OCI-M1 (cell line): ENCODE results near the gene GATA1.
"Not testable (repeated sequence)": the region's sequence is repeated elsewhere in the genome, so short reads cannot be mapped to it uniquely, and the experiment has no call there.

ENCODE experiments used
- DNase-seq: peaks from one replicate; lab custom pipeline; 2025; lab: John Stamatoyannopoulos, UW

Gene GATA1

GRCh38 chrX:48814722-48815121 lies 28.3 kb downstream of the GATA1 start:
- DNase-seq, result no peak

- DNase-seq, result no peak
These were observed 28.9 kb downstream of the GATA1 start for GRCh38 chrX:48815266-48815665.

- DNase-seq, result no peak
These were observed 29.8 kb downstream of the GATA1 start for GRCh38 chrX:48816014-48816810.

DNA sequence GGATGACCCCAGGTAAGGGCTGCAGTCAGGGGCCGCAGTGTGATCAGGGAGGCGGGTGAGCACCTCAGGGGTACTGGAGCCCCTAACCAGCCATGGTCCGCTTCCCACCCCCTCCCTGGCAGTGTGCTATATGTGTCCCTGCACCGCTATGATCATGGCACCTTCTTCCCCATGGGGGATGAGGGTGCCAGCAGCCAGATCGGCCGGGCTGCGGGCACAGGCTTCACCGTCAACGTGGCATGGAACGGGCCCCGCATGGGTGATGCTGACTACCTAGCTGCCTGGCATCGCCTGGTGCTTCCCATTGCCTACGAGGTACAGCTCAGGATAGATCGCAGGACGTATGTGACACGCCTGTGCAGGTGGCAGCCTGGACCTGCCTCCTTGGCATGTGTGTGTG lies 31.7 kb downstream of the GATA1 start:
- no peak for DNase-seq

- DNase-seq, result no peak
These were observed 32.5 kb downstream of the GATA1 start for GRCh38 chrX:48818866-48819265.

DNA sequence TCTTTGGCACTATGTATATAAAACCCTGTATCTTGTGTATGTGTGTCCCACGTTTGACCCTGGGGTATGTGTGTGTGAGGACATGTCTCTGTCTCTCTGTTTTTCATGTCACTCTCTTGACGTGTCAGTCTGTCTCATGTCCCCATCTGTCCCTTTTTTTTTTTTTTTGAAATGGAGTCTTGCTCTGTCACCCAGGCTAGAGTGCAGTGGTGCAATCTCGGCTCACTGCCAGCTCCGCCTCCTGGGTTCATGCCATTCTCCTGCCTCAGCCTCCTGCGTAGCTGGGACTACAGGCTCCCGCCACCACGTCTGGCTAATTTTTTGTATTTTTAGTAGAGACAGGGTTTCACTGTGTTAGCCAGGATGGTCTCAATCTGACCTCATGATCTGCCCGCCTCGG lies 33.0 kb downstream of the GATA1 start:
- DNase-seq, result not testable (repeated sequence)

- no peak for DNase-seq
These were observed 36.7 kb downstream of the GATA1 start for GRCh38 chrX:48823053-48823452.

- DNase-seq, result no peak
These were observed 37.7 kb downstream of the GATA1 start for GRCh38 chrX:48824066-48824465.

DNA sequence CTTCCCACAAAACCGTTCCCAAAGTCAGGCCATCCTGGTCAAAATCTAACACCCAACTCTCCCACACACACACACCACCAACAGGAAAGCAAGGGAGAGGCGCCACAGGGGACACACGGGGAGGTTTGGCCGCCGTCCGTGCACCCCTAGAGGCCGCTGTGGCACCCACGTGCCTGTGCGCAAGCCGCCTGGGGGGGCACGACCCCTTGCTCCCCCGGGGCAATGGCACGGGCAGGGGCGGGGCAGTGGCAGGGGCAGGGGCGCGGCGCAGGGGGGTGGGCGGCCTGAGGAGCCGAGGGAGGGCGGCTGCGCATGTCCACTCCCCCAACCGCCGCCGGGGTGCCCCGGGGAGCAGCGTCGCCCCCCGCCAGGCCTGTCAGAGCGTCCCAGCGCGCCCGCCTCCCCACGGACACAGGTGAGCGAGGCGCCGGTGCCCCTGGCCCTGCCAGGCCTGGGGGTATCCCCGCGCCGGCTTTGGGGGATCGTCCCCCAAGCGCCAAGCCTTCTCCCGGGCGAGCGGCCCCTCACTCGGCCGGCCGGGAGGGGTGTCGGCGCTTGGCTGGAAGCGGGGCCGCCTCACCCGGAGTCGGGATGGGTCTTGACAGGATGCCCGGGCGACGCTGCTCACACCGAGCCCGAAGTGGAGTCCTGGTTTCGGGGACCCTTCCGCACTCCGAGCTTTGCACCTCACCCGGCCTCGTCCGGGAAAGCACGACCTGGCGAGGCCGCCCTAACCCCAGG lies 39.9 kb downstream of the GATA1 start, which contains the start of gene ERAS:
Gene ERAS (plus strand): TSS at position 379 of the 741 bp plus-strand sequence. CDS start 2,611 bp downstream, outside the sequence.
- DNase-seq, result no peak

DNA sequence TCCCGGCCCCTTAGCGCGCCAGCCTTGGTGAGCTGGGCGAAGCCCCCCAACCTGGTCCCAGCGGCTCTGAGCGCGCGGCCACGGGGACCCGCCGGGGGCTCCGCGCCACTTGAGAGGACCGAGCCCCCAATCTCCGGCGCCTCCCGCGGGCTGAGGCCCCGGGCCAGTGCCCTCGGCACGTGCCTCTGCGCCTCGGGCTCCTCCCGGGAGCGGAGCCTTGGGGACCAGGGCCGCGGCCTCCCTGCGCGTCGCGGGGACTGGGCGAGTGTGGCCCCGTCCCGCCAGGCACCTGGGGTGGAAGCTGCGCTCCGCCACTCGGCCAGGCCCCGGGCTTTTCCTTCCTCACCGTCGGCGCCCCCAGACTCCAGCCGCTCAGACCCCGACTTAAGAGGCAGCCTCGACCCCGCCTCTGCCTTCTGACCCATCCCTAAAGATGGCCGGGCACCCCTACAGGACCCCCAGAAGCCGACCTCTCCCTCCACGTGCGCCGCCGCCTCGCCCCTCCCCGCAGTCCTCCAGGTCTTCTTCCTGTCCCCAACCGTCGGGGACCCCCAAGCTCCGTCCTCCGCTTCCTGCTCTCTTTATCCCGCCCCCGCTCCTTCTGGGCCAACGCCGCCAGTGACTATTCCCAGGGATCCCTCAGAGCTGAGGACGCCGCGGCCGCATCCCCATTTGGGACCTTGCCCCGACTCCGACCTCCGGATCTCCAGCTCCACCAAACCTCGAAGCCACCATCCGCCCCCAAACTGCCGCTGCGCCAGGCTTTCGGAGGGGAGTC lies 40.7 kb downstream of the GATA1 start:
- no peak for DNase-seq

- DNase-seq, result no peak
These were observed 41.2 kb downstream of the GATA1 start for GRCh38 chrX:48827654-48827968.

- no peak for DNase-seq
These were observed 42.8 kb downstream of the GATA1 start for GRCh38 chrX:48829016-48829735.

GRCh38 chrX:48831136-48831908 lies 44.9 kb downstream of the GATA1 start:
- DNase-seq, result no peak

DNA sequence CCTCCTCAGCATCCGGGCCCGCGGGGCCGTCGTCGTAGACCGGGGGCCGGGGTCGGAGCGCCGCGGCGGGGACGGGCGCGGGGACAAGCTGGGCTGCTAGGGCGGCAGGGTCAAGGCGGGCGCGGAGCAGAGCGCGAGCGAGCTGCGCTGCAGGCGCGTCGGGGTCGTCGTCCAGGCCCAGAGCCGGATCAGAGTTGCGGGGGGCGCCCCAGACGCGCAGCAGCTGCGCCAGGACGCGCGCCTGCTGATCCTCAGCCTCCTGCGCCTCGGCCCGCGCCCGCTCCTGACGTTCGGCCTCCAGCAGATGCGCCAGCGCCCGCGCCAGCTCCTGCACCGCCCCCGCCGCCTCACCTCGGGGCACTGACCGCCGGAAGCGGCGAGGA lies 45.5 kb downstream of the GATA1 start:
- DNase-seq, result no peak

DNA sequence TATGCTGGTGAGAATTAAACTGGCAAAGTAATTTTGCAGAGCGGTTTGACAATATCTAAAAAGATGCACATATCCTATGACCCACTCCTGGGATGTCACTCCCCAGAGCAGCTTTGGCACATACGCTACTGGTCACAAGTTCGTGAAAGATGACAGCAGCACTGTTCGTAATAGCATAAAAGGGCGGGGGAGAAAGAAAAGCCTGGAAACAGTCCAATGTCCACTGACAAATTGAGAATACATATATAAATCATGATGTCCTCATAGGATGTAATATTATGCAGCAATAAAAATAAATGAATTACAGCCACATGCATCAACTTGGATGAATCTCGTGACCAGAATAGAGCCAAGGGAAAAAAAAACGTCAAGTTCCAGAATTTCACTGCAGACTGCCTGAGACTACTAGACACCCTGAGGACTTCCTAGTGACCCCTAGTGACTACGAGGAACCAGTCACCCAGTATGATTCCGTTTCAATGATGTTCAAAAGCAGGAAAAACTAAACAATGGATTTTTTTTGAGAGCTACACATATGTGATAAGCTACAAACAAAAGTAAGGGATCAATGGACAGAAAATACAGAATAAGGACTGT lies 47.2 kb downstream of the GATA1 start:
- DNase-seq, result peak; percentile 43

GRCh38 chrX:48834383-48834709 lies 48.0 kb downstream of the GATA1 start:
- DNase-seq, result no peak

DNA sequence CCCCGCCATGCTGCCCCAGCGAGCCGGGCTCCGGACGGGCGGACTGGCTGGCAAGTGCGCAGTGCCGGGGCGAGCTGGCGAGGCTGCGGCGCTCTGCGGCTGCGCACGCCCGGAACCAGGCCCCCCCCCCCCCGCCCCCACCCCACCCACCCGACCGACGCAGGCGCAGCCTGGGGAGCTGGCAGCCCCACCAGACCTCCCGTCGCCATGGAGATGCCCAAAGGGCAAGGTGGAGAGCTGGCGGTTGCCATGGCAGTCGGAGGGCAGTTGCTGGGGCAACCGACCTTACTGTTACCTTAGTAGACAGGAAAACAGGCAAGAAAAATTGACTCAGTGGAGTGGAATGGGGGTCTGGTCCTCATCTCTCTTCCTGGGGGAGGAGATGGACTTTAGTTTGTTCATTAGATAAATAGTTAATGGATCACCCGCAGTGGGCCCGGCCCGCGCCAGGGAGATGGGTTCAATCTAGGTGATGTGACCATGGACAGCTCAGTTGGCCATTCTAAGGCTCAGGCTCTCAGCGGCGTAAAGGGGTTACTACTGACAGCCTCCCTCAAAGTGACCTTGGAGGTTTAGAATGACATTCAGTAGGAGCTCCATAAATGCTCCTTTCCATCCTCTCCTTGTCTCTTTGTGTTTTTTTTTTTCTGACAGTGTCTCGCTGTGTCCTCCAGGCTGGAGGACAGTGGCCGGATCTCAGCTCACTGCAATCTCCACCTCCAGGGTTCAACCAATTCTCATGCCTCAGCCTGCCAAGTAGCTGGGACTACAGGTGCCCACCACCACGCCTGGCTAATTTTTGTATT lies 49.3 kb downstream of the GATA1 start, which contains the start of gene PCSK1N:
Gene PCSK1N (minus strand): TSS at position 87 of the 806 bp plus-strand sequence. CDS start 78 bp downstream, at position 9.
- DNase-seq, result no peak

- DNase-seq, result no peak
These were observed 53.3 kb downstream of the GATA1 start for GRCh38 chrX:48839686-48840085.
